ENCODE measurements around the gene BMPR2. TPM values are rescaled to one million over a fixed set of nuclear protein-coding genes. Genes with fewer than 3 reads are reported as not detected.

BMPR2 gene
- total RNA-seq, 4 donors from 2014 or later = 53.4 to 102 (median 79.5) TPM

DNA sequence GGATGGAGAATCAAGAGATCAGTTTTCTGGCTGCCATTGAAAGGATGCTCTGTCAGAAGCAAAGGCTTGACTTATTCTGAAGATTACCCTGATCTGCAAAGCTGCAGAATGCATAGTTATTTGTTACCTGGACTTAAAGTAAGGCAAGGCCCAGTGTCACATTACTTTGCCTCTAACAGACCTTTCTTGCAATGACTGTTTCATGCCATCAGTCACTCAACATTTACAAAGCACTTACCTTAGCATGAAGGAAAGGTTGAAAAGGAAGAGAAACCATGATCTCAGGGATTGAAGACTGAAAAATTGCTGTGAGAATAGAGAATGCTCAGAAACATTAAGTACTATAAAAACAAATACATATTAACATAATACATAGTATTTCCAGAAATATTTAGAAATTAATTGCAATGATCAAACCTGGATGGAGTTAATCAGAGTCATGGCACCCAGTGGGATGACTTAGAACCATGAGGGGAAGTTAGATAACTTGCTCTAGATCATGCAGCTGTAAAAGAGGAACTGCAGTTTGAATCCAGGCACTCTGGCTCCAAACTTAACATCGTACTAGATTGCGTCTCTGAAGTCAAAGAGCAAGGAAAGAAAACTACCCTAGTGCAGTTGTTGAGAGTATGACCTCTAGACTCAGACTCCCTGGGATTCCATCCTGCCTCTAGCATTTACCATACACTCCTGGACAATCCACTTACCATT lies 232.2 kb downstream of the BMPR2 start:
- ATAC-seq (ENCODE audit: low FRiP score) (no peak), DNase-seq (ENCODE audit: low spot score) (no peak)
- TF ChIP-seq, protein P1, sequence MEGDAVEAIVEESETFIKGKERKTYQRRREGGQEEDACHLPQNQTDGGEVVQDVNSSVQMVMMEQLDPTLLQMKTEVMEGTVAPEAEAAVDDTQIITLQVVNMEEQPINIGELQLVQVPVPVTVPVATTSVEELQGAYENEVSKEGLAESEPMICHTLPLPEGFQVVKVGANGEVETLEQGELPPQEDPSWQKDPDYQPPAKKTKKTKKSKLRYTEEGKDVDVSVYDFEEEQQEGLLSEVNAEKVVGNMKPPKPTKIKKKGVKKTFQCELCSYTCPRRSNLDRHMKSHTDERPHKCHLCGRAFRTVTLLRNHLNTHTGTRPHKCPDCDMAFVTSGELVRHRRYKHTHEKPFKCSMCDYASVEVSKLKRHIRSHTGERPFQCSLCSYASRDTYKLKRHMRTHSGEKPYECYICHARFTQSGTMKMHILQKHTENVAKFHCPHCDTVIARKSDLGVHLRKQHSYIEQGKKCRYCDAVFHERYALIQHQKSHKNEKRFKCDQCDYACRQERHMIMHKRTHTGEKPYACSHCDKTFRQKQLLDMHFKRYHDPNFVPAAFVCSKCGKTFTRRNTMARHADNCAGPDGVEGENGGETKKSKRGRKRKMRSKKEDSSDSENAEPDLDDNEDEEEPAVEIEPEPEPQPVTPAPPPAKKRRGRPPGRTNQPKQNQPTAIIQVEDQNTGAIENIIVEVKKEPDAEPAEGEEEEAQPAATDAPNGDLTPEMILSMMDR (IDR thresholded peaks at IDR 0.05) = no peak

DNA sequence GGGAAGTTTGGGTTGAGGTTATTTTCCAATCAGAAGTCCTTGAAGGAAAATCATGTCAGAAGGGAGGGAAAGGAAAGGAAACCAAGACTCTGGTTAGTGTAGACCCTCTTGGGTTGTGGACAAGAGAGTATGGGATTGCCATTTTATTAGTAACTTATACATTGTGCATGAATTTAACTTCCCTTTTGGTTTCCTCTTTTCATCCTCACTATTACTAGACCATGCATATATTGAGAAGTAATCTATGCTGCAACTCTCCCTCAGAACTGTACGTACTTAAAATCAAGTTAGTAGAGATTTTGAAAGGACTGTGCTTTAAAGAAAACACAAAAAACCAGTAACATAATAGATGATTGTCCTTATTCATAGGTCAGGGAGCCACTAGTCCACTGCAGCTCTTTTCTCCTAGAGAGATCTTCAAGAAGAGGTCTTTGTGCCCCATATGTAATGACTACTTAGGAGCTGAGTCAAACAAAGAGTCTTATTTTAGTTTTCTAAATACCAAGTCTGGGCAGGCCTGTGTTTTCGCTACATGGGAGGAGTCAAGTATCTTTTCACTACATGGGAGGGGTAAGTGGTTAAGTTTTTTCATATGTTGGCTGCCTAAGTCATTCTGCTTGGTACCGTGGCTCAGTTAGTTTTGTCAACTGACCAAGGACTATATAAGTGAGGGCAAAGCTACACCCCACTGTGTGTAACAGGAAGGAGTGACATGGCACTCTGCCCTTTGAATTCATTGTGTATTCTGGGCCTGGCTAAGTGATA lies 233.4 kb downstream of the BMPR2 start:
- no peak for ATAC-seq (ENCODE audit: low FRiP score)
- TF ChIP-seq, protein P1 (IDR thresholded peaks at IDR 0.05) = no peak
- no peak for DNase-seq (ENCODE audit: low spot score)

DNA sequence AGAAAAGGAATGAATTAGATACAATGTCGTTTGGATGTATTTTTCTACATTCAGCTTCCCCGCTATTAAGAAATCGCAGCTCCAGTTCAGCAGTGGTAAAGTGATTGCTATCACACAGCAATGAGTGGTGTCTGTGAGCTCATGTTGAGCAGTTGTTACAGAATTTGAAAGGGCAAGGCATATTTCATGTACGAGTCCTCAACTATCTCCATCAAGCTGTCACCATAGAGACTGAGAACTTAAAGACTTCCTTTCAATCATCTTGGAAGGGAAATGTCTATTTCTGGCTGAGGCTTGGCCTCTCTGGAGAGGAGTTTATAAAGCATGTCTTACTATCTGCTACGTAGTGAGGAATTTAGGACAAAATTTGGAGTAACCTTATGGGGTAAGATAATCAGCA lies 234.3 kb downstream of the BMPR2 start:
- TF ChIP-seq, protein P1 (IDR thresholded peaks at IDR 0.05) = no peak
- ATAC-seq (ENCODE audit: low FRiP score) (no peak), DNase-seq (ENCODE audit: low spot score) (no peak)

DNA sequence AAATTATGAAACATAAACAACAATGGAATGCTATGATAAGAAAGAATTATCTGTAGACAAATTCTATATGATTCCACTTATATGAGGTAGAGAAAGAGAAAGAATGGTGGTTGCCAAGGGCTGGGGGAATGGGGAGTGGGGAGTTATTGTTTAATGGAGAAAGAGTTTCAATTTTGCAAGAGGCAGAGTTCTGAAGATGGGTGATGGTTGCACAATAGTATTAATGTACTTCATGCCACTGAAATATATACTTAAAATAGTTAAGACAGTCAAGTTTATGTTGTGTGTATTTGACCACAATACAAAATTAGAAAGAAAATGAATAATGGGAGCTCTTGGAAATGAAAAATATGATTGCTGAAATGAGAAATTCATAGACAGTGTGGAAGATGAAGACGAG lies 236.0 kb downstream of the BMPR2 start:
- TF ChIP-seq, protein P1 (IDR thresholded peaks at IDR 0.05) = no peak
- ATAC-seq (ENCODE audit: low FRiP score) (no peak), DNase-seq (ENCODE audit: low spot score) (no peak)

DNA sequence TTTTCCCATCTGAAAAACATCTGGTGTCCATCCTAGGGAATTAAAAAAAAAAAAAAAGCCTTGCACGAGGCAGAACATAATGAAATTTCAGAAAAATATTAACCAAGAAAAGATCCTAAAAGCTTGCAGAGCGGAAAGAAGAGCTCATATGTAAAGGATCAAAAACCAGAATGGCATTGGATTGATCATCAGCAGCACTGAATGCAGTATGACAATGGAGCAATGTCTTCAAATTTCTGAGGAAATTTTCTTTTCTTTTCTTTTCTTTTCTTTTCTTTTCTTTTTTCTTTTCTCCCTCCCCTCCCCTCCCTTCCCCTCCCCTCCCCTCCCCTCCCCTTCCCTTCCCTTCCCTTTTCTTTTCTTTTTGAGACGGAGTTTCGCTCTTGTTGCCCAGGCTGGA lies 237.4 kb downstream of the BMPR2 start:
- no peak for DNase-seq (ENCODE audit: low spot score)
- TF ChIP-seq, protein P1 (IDR thresholded peaks at IDR 0.05) = no peak
- no peak for ATAC-seq (ENCODE audit: low FRiP score)

Small RNAs within 50 kb of the gene (small RNA-seq; reads per million reads assigned to genes)
- gene MTND4LP17 (not detected), gene RN7SL753P (not detected)

Other genes with a start within 250 kb of the BMPR2 start
- gene SUMO1, start 137.7 kb upstream of the BMPR2 start, total RNA-seq = 10 to 100 TPM; 45.2 to 55.5 (median 52.7) TPM
- 100 to 1,000 TPM in 1 of 4 donors, 10 to 100 TPM in 3; 37.2 to 177 (median 82.1) TPM for gene NOP58, start 110.6 kb upstream of the BMPR2 start, total RNA-seq

Data from omental fat pad (tissue), 4 donors.